HG03196 (cell line): ENCODE results near the gene USP31.

Experiments
- ATAC-seq: cut with Tn5 transposase; IDR thresholded peaks from one replicate; pipeline ENCODE4 v1.9.1; 2021; ENCODE audit not compliant: unreplicated experiment

USP31 gene

DNA sequence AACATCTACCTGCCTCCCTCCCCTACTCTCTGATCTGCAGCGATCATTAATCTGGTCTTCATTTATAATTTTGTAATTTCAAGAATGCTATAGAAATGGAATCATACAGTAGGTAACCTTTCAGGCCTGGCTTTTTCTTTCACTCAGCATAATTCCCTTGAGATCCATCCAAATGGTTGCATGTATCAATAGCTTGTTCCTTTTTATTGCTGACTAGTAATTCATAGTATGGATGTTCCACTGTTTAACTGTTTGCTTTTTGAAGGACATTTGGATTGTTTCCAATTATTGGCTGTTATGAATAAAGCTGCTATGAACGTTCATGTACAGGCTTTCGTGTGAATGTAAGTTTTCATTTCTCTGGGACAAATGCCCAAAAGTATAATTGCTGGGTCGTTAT, 125.2 kb downstream of the USP31 start:
- no peak for ATAC-seq

DNA sequence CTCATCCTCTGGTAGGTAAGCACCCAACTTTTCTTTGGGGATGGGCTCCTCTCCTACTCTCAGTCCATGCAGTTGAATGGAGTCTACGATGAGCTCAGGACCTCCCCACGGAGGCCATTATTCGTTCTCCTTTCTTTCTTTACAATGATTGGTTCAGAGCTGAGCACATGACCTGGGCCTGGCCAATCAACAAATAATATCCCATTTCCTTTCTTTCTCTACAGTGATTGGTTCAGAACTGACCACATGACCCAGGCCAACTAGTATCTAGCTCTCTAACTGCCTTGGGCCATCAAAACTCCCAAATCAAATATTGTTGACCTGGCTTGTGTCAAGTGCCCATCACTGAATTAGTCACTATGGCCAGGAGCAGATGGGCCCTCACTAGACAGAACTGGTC, 129.2 kb downstream of the USP31 start:
- no peak for ATAC-seq

DNA sequence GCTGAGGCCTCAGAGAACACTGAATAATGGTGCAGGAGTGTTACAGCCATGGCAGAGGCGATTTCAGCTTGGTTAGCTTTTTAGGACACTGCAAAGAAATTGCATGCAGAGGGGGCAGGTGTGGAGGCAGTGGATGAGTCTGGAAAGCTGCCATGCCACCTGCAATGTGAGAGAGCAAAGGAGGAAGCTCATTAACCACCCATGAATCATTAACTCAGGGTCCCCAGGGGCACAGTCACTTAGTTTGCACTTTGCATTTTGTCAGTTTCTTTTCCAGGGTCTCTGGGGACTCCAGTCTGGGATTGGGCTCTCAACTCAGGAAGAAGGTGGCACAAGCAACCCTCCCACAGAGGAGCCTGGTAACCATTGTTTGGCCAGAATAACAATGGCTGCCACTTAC, 132.9 kb downstream of the USP31 start:
- ATAC-seq: no peak

DNA sequence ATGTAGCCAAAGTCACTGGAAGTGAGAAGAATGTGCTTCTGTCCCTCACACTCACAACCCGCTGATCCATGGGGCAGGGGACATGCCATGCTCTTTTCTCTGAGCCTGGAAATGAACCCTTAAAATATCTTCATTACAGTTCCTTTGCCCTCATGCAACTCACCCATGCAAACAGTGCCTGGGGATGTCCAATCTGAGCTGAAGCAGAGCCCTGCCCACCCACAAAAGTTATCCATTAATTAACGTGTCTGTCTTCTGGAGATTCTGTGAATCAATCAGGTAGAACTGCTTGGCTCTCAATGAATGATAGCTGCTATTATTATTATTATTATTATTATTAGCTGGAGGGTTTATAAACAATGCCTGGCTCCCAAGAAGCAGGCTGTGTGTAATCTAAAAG, 133.7 kb downstream of the USP31 start:
- ATAC-seq: no peak

DNA sequence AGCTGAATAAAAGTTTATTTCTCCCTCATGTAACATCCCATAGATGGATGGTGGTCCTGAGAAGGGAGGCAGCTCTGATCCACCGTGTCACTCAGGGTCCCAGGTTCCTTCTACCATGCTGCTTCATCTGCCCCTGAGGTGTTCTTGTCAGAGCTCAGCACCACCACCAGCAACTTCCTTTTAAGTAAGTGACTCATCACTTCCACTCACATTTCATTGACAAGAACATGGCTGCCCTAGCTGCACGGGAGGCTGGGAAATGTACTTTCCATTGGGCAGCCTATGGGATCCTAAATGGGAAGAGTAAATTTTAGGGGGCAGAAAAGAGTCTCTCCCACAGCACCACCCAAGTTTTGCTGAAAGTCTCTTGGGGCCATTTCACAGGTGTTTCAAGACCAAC, 134.7 kb downstream of the USP31 start:
- no peak for ATAC-seq
